ENCODE results near the gene ATP5MC3.

DNA sequence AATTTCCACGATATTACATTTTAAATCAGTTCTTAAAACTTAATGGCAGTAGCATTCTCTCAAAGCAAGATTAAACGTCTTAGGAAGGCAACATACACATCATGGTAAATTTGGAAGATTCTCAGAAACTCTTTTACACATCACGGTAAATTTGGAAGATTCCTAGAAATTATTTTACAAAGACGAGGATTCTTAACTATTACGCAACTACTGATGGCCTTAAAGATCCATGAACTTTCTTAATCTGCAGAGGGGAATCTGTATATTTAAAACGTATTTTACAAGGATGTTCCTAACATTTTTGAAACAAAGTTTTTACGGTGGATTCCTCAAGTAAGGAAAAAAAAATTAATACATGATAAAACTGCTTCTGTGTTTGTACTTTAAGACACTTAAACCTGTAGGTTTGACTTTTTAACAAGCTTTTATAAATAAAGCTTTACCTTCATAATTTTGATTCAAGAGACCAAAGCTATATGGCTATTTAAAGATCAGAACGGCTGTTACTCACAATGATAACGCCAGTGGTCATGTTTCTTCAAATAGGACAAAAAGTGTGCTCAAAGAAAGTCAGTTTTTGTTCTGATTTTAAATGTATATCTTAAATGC, 15.2 kb downstream of the ATP5MC3 start:
- TF ChIP-seq POLR2A (IDR thresholded peaks at IDR 0.05), result no peak
- no peak for TF ChIP-seq CTCF (IDR thresholded peaks at IDR 0.05)
